Progenitor cell of endocrine pancreas (in vitro differentiated cells): ENCODE results near the gene MLST8. TPM values are rescaled to one million over a fixed set of nuclear protein-coding genes. Genes with fewer than 3 reads are reported as not detected.

Experiments used
- DNase-seq: peaks from one replicate; pipeline ENCODE4 v3.0.0; 2021; ENCODE audit warnings: low spot score; ENCODE audit not compliant: unreplicated experiment
- H3K27ac Mint-ChIP-seq: 2 replicates; pipeline ENCODE4 v1.8.0; 2021; ENCODE audit warnings: mild to moderate bottlenecking, moderate library complexity, mixed read lengths
- H3K27me3 Mint-ChIP-seq: 2 replicates; pipeline ENCODE4 v1.8.0; 2021; ENCODE audit warnings: mixed read lengths
- H3K36me3 Mint-ChIP-seq: 2 replicates; pipeline ENCODE4 v1.8.0; 2022; ENCODE audit warnings: mixed read lengths; ENCODE audit not compliant: insufficient read depth
- H3K4me1 Mint-ChIP-seq: 2 replicates; pipeline ENCODE4 v1.8.0; 2021; ENCODE audit warnings: low read depth, mixed read lengths
- H3K4me3 Mint-ChIP-seq: 2 replicates; pipeline ENCODE4 v1.8.0; 2021; ENCODE audit warnings: low read depth, mild to moderate bottlenecking, moderate library complexity, mixed read lengths
- H3K9me3 Mint-ChIP-seq: 2 replicates; pipeline ENCODE4 v1.8.0; 2021; ENCODE audit warnings: low read depth, mixed read lengths
- CTCF ChIP-seq: fragments of 200-600 bp; sonication (generic); IDR thresholded peaks from one replicate; pipeline ENCODE4 v1.5.0; 2021; ENCODE audit warnings: antibody characterized with exemption, mild to moderate bottlenecking; ENCODE audit not compliant: unreplicated experiment
- total RNA-seq: library from RNA; stranded (reverse); gene quantifications from 2 replicates; pipeline ENCODE4 v1.2.1, GENCODE V29; 2021

Gene MLST8
- total RNA-seq, 1 donor from 2014 or later: 51.5 TPM

- no peaks in the 10 kb centered on the region for H3K4me1 Mint-ChIP-seq
- no peaks in the 10 kb centered on the region for H3K9me3 Mint-ChIP-seq
- no peak overlapping the region for H3K4me3 Mint-ChIP-seq
- no peaks in the 10 kb centered on the region for H3K27me3 Mint-ChIP-seq
- DNase-seq: no peak
- H3K27ac Mint-ChIP-seq: no peak overlapping the region
- TF ChIP-seq CTCF: no peak
- H3K36me3 Mint-ChIP-seq: peaks cover 8% of the 10 kb centered on the region
These were observed 34.4 kb upstream of the MLST8 start for GRCh38 chr16:2170587-2171435.

- no peaks in the 10 kb centered on the region for H3K4me1 Mint-ChIP-seq
- no peak overlapping the region for H3K27ac Mint-ChIP-seq
- no peak for DNase-seq
- no peaks in the 10 kb centered on the region for H3K27me3 Mint-ChIP-seq
- no peaks in the 10 kb centered on the region for H3K9me3 Mint-ChIP-seq
- no peak for TF ChIP-seq CTCF
- peaks cover 8% of the 10 kb centered on the region for H3K36me3 Mint-ChIP-seq
- no peak overlapping the region for H3K4me3 Mint-ChIP-seq
These were observed 33.6 kb upstream of the MLST8 start for GRCh38 chr16:2171601-2172178.

GRCh38 chr16:2172688-2173335 is 32.4 kb upstream of the MLST8 start:
- no peaks in the 10 kb centered on the region for H3K9me3 Mint-ChIP-seq
- peaks cover 11% of the 10 kb centered on the region for H3K36me3 Mint-ChIP-seq
- H3K4me1 Mint-ChIP-seq: no peaks in the 10 kb centered on the region
- no peak overlapping the region for H3K4me3 Mint-ChIP-seq
- TF ChIP-seq CTCF: no peak
- H3K27me3 Mint-ChIP-seq: no peaks in the 10 kb centered on the region
- H3K27ac Mint-ChIP-seq: no peak overlapping the region
- no peak for DNase-seq

GRCh38 chr16:2173366-2173765 is 31.9 kb upstream of the MLST8 start:
- no peak for DNase-seq
- Mint-ChIP-seq H3K36me3 (peaks cover 11% of the 10 kb centered on the region), H3K9me3 (no peaks in the 10 kb centered on the region), H3K27me3 (no peaks in the 10 kb centered on the region), H3K4me3 (no peak overlapping the region), H3K27ac (no peak overlapping the region), H3K4me1 (no peaks in the 10 kb centered on the region)
- no peak for TF ChIP-seq CTCF

- no peak for TF ChIP-seq CTCF
- Mint-ChIP-seq H3K9me3 (no peaks in the 10 kb centered on the region), H3K27ac (no peak overlapping the region), H3K27me3 (no peaks in the 10 kb centered on the region), H3K36me3 (peaks cover 11% of the 10 kb centered on the region), H3K4me3 (no peak overlapping the region), H3K4me1 (no peaks in the 10 kb centered on the region)
- DNase-seq: no peak
These were observed 31.3 kb upstream of the MLST8 start for GRCh38 chr16:2173916-2174315.
